Vagina (tissue), 2 donors: ENCODE measurements around the gene SUMO3. TPM values are rescaled to one million over a fixed set of nuclear protein-coding genes. Genes with fewer than 3 reads are reported as not detected.

ENCODE experiments used
- DNase-seq, 2 donors: peaks; one replicate each; pipeline ENCODE4 v3.0.0-alpha.2; 2017; ENCODE audit errors: extremely low spot score in 2 of 2
- H3K27ac ChIP-seq: fragments of 200-600 bp; sonication (generic); one replicate; pipeline ENCODE4 v1.5.1; 2019
- H3K27me3 ChIP-seq: fragments of 200-600 bp; sonication (generic); one replicate; pipeline ENCODE4 v1.5.1; 2019
- H3K36me3 ChIP-seq, 2 donors: fragments of 200-600 bp; sonication (generic); one replicate each; pipeline ENCODE4 v1.5.1; 2017 to 2019
- H3K4me1 ChIP-seq: fragments of 200-600 bp; sonication (generic); one replicate; pipeline ENCODE4 v1.5.1; 2019
- H3K4me3 ChIP-seq, 2 donors: fragments of 200-600 bp; sonication (generic); 1 replicate in 1 of 2; 2 replicates in 1 of 2; pipeline ENCODE4 v1.5.1; 2016 to 2019
- H3K9me3 ChIP-seq: fragments of 200-600 bp; sonication (generic); one replicate; pipeline ENCODE4 v1.5.1; 2019
- CTCF ChIP-seq, 3 experiments: fragments of 450-650 bp in 2 of 3; fragments of 200-600 bp in 1 of 3; sonication (generic) in 1 of 3; IDR thresholded peaks; one replicate each; pipeline ENCODE4 v1.5.1; 2017 to 2019; ENCODE audit warnings: antibody characterized with exemption in 3 of 3, mild to moderate bottlenecking in 2 of 3, moderate library complexity in 2 of 3
- POLR2A ChIP-seq, 2 donors: fragments of 450-650 bp; IDR thresholded peaks; one replicate each; pipeline ENCODE4 v1.6.1; 2017; ENCODE audit warnings: antibody characterized with exemption in 2 of 2, mild to moderate bottlenecking in 2 of 2, moderate library complexity in 2 of 2
- POLR2AphosphoS5 ChIP-seq, 2 donors: sonication (generic); formaldehyde crosslinking; IDR thresholded peaks; one replicate each; pipeline ENCODE4 v1.9.0; 2017; ENCODE audit warnings: antibody characterized with exemption in 2 of 2, mild to moderate bottlenecking in 2 of 2, low read depth in 1 of 2; ENCODE audit not compliant: insufficient read depth in 1 of 2
- intact Hi-C: fragments of 100-400 bp; cut with DNase I; formaldehyde crosslinking; loops from one replicate; pipeline ENCODE4 v1.15.1; 2023
- total RNA-seq: library from RNA; depleted of rRNA; stranded (reverse); fragments of >200 nt; gene quantifications from one replicate; pipeline ENCODE4 v1.2.3, GENCODE V29; 2016

SUMO3 gene
- total RNA-seq, 1 donor from 2014 or later = 70.0 TPM

- Histone ChIP-seq H3K27ac (no peak overlapping the region), H3K4me1 (peaks cover 13% of the 10 kb centered on the region), H3K4me3 (no peak overlapping the region), H3K36me3 (no peaks in the 10 kb centered on the region), H3K9me3 (no peaks in the 10 kb centered on the region), H3K27me3 (no peaks in the 10 kb centered on the region)
- no peak for DNase-seq
- TF ChIP-seq CTCF (IDR thresholded peaks at IDR 0.05) (no peak), POLR2A (IDR thresholded peaks at IDR 0.05) (no peak), POLR2AphosphoS5 (IDR thresholded peaks at IDR 0.05; ENCODE audit: insufficient read depth in 1 of 2, low read depth in 1 of 2) (no peak)
- intact Hi-C loops = no loop called here
Observed at GRCh38 chr21:44756423-44757185, 61.3 kb downstream of the SUMO3 start.

Other genes with a start within 250 kb of the SUMO3 start
- gene KRTAP10-4, start 244.3 kb downstream of the SUMO3 start, total RNA-seq = not detected
- not detected for gene KRTAP10-5, start 237.5 kb downstream of the SUMO3 start, total RNA-seq
- gene KRTAP10-6, start 225.6 kb downstream of the SUMO3 start, total RNA-seq = not detected
- gene KRTAP10-7, start 217.5 kb downstream of the SUMO3 start, total RNA-seq = not detected
- not detected for gene KRTAP10-8, start 206.0 kb downstream of the SUMO3 start, total RNA-seq
- not detected for gene KRTAP10-9, start 191.0 kb downstream of the SUMO3 start, total RNA-seq
- not detected for gene KRTAP10-10, start 180.7 kb downstream of the SUMO3 start, total RNA-seq
- not detected for gene KRTAP10-11, start 171.6 kb downstream of the SUMO3 start, total RNA-seq
- gene KRTAP12-4, start 163.4 kb downstream of the SUMO3 start, total RNA-seq = not detected
- gene KRTAP12-3, start 160.1 kb downstream of the SUMO3 start, total RNA-seq = not detected
- gene KRTAP12-2, start 151.1 kb downstream of the SUMO3 start, total RNA-seq = not detected
- gene KRTAP12-1, start 135.9 kb downstream of the SUMO3 start, total RNA-seq = not detected
- not detected for gene KRTAP10-12, start 120.9 kb downstream of the SUMO3 start, total RNA-seq
- gene TSPEAR, start 106.5 kb downstream of the SUMO3 start, total RNA-seq = not detected
- 96.5 TPM for gene UBE2G2, start 16.2 kb downstream of the SUMO3 start, total RNA-seq
- 165 TPM for gene PTTG1IP, start 55.6 kb upstream of the SUMO3 start, total RNA-seq
- gene ITGB2, start 102.8 kb upstream of the SUMO3 start, total RNA-seq = 35.1 TPM
- 8.3 TPM for gene SLX9, start 122.0 kb upstream of the SUMO3 start, total RNA-seq